Measurements from ENCODE around the gene FAM227B. TPM values are rescaled to one million over a fixed set of nuclear protein-coding genes. Genes with fewer than 3 reads are reported as not detected.

The FAM227B gene
- total RNA-seq, 2 donors from 2014 or later, result 2.1 TPM; not detected in 1

GRCh38 chr15:49303003-49303402, 317.6 kb downstream of the FAM227B start:
- Histone ChIP-seq H3K9me3 (no peaks in the 10 kb centered on the region), H3K27me3 (no peaks in the 10 kb centered on the region), H3K27ac (no peak overlapping the region), H3K4me1 (no peaks in the 10 kb centered on the region), H3K36me3 (replicated peaks in 1 of 2; ENCODE audit: insufficient read depth in 1 of 2, low read depth in 2 of 2) (no peaks in the 10 kb centered on the region), H3K4me3 (no peak overlapping the region)
- TF ChIP-seq POLR2A (IDR thresholded peaks at IDR 0.05) (no peak), CTCF (IDR thresholded peaks at IDR 0.05) (no peak)
- WGBS, 2 donors, result 89 to 96% methylated on average over 3 of the region's 3 CpGs
- intact Hi-C loops (cut with DNase I), result no loop called here
- DNase-seq, result no peak
- ATAC-seq, result no peak

GRCh38 chr15:49301562-49301961, 319.1 kb downstream of the FAM227B start:
- DNase-seq, result no peak
- no peak for ATAC-seq
- no peaks in the 10 kb centered on the region for H3K9me3 ChIP-seq
- no peak overlapping the region for H3K27ac ChIP-seq
- no peaks in the 10 kb centered on the region for H3K4me1 ChIP-seq
- TF ChIP-seq CTCF (IDR thresholded peaks at IDR 0.05) (no peak), POLR2A (IDR thresholded peaks at IDR 0.05) (no peak)
- no peak overlapping the region for H3K4me3 ChIP-seq
- intact Hi-C loops (cut with DNase I), result no loop called here
- H3K27me3 ChIP-seq, result no peaks in the 10 kb centered on the region
- H3K36me3 ChIP-seq (replicated peaks in 1 of 2; ENCODE audit: insufficient read depth in 1 of 2, low read depth in 2 of 2), result no peaks in the 10 kb centered on the region

- no peak for TF ChIP-seq POLR2A (IDR thresholded peaks at IDR 0.05)
- no peak for TF ChIP-seq CTCF (IDR thresholded peaks at IDR 0.05)
- Histone ChIP-seq H3K9me3 (no peaks in the 10 kb centered on the region), H3K27me3 (no peaks in the 10 kb centered on the region), H3K4me3 (no peak overlapping the region), H3K27ac (no peak overlapping the region), H3K4me1 (no peaks in the 10 kb centered on the region), H3K36me3 (replicated peaks in 1 of 2; ENCODE audit: insufficient read depth in 1 of 2, low read depth in 2 of 2) (no peaks in the 10 kb centered on the region)
- no peak for ATAC-seq
- DNase-seq, result no peak
- 97 to 98% methylated on average over 3 of the region's 3 CpGs for WGBS, 2 donors
- intact Hi-C loops (cut with DNase I), result no loop called here
Measured at GRCh38 chr15:49300856-49301255, 319.8 kb downstream of the FAM227B start.

DNA sequence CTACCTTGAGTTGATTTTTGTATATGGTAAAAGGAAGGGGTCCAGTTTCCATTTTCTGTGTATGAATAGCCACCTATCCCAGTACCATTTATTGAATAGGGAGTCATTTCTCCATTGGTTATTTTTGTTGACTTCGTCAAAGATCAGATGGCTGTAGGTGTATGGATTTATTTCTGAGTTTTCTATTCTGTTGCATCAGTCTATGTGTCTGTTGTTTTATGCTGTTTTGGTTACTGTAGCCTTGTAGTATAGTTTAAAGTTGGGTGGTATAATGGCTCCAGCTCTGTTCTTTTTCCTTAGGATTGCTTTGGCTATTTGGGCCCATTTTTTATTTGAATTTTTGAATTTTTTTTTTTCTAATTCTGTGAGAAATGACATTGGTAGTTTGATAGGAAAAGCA, 323.0 kb downstream of the FAM227B start:
- intact Hi-C loops (cut with DNase I), result no loop called here
- 97 to 100% methylated on average over 1 of the region's 1 CpG for WGBS, 2 donors
- TF ChIP-seq CTCF (IDR thresholded peaks at IDR 0.05), result no peak
- no peaks in the 10 kb centered on the region for H3K9me3 ChIP-seq
- no peaks in the 10 kb centered on the region for H3K36me3 ChIP-seq (replicated peaks in 1 of 2; ENCODE audit: insufficient read depth in 1 of 2, low read depth in 2 of 2)
- H3K4me3 ChIP-seq, result no peak overlapping the region
- no peak overlapping the region for H3K27ac ChIP-seq
- H3K4me1 ChIP-seq, result no peaks in the 10 kb centered on the region
- no peak for ATAC-seq
- DNase-seq, result no peak
- H3K27me3 ChIP-seq, result no peaks in the 10 kb centered on the region

DNA sequence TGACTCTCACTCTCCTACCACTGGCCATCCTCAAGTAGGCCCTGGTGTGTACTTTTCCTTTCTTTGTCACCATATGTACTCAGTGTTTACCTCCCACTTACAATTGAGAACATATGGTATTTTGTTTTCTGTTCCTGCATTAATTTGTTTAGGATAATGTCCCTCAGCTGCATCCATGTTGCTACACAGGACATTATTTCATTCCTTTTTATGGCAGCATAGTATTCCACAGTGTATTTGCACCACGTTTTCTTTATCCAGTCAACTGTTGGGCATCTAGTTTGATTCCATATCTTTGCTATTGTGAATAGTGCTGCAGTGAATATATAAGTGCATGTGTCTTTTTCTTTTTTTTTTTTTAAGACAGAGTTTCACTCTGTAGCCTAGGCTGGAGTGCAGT, 324.4 kb downstream of the FAM227B start:
- H3K36me3 ChIP-seq (replicated peaks in 1 of 2; ENCODE audit: insufficient read depth in 1 of 2, low read depth in 2 of 2), result no peaks in the 10 kb centered on the region
- no peaks in the 10 kb centered on the region for H3K27me3 ChIP-seq
- ATAC-seq (no peak), DNase-seq (no peak)
- H3K4me1 ChIP-seq, result no peaks in the 10 kb centered on the region
- intact Hi-C loops (cut with DNase I), result no loop called here
- no peaks in the 10 kb centered on the region for H3K9me3 ChIP-seq
- no peak overlapping the region for H3K4me3 ChIP-seq
- WGBS, 2 donors, result 88 to 96% methylated on average over 1 of the region's 1 CpG
- TF ChIP-seq CTCF (IDR thresholded peaks at IDR 0.05), result no peak
- TF ChIP-seq POLR2A (IDR thresholded peaks at IDR 0.05), result no peak
- H3K27ac ChIP-seq, result no peak overlapping the region

Data from body of pancreas (tissue), 4 donors.